ENCODE data around the gene BMP7.

Gene BMP7

DNA sequence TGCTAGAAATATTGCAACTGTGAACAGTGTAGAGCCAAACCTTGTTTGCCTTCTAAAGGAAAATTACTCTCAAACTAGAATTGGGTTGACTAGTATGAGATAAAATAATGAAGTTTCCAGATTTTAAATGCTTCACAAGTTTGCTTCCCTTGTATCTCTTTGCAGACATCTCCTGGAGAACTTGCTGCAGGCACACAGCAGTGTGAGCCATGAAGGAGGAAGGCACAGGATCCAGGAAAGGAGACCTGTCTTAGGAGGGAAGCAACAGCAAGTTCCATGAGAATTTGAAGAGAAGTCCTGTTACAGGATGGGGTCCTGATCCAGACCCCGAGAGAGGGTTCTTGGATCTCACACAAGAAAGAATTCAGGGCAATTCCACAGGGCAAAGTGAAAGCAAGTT lies 115.9 kb downstream of the BMP7 start:
- Histone ChIP-seq H3K36me3 (no peaks in the 10 kb centered on the region), H3K27ac (no peak overlapping the region), H3K4me3 (no peak overlapping the region), H3K4me1 (no peaks in the 10 kb centered on the region), H3K9me3 (no peaks in the 10 kb centered on the region), H3K27me3 (peaks cover 0 to 5% of the 10 kb centered on the region in 2 donors)
- no peak for DNase-seq
- TF ChIP-seq, protein P1, sequence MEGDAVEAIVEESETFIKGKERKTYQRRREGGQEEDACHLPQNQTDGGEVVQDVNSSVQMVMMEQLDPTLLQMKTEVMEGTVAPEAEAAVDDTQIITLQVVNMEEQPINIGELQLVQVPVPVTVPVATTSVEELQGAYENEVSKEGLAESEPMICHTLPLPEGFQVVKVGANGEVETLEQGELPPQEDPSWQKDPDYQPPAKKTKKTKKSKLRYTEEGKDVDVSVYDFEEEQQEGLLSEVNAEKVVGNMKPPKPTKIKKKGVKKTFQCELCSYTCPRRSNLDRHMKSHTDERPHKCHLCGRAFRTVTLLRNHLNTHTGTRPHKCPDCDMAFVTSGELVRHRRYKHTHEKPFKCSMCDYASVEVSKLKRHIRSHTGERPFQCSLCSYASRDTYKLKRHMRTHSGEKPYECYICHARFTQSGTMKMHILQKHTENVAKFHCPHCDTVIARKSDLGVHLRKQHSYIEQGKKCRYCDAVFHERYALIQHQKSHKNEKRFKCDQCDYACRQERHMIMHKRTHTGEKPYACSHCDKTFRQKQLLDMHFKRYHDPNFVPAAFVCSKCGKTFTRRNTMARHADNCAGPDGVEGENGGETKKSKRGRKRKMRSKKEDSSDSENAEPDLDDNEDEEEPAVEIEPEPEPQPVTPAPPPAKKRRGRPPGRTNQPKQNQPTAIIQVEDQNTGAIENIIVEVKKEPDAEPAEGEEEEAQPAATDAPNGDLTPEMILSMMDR (IDR thresholded peaks at IDR 0.05): no peak
- intact Hi-C loops (cut with DNase I; ENCODE audit: low total_unique reads): no loop called here

DNA sequence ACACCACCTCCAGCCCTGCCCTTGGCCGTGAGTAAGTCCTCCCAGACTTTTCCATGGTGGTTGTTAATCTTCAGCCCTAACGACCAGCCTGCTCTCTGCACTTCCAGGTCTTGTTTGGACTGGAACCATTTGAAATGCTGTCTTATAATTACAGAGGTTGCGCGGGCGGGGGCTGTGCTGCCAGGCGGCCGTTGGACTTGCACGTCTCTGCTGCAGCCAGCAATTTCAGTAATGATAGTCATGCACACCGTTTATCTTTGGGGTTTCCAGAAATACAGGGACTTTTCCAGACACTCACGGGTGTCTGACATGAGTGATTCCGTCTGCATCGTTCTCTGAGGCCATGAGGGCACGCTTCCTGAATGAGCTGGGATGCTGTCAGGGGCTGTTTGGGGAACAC lies 118.2 kb downstream of the BMP7 start:
- H3K36me3 ChIP-seq: no peaks in the 10 kb centered on the region
- no peak for DNase-seq
- H3K27ac ChIP-seq: no peak overlapping the region
- peaks cover 0 to 5% of the 10 kb centered on the region in 2 donors for H3K27me3 ChIP-seq
- no peaks in the 10 kb centered on the region for H3K9me3 ChIP-seq
- TF ChIP-seq, protein P1 (IDR thresholded peaks at IDR 0.05): no peak
- no peak overlapping the region for H3K4me3 ChIP-seq
- intact Hi-C loops (cut with DNase I; ENCODE audit: low total_unique reads): no loop called here
- H3K4me1 ChIP-seq: no peaks in the 10 kb centered on the region

DNA sequence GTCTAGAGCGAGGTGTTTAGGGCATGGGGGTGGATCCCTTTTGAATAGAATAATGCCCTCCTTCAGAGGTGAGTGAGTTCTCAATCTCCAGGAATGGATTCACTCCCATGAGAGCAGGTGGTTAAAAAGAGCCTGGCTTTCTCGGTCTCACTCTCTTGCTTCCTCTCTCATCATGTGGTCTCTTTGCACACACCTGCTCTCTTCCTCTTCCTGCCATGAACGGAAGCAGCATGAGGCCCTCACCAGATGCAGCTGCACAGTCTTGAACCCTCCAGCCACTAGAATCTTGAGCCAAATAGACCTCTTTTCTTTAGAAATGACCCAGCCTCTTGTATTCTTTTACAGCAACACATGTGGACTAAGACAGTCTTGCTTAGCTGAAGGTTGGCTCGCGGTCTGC lies 119.3 kb downstream of the BMP7 start:
- no peak for DNase-seq
- Histone ChIP-seq H3K27ac (no peak overlapping the region), H3K36me3 (no peaks in the 10 kb centered on the region), H3K4me3 (no peak overlapping the region), H3K9me3 (no peaks in the 10 kb centered on the region), H3K4me1 (no peaks in the 10 kb centered on the region), H3K27me3 (peaks cover 0 to 9% of the 10 kb centered on the region in 2 donors)
- intact Hi-C loops (cut with DNase I; ENCODE audit: low total_unique reads): no loop called here
- TF ChIP-seq, protein P1 (IDR thresholded peaks at IDR 0.05): no peak

DNA sequence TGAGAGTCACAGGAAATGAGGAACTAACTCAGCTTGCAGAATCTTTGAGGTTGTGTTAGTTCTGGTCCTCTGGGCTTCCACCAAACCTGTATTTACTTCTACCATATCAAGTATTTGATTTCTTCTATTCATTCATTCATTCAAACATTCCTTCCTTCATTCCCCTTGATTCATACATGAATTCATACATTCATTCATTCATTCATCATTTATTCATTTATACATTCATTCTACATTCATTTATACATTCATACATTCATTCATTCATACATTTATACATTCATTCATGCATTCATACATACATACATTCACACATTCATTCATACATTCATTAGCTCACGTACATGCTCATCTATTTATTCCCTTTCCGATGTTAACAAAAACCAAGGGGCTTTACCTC lies 120.3 kb downstream of the BMP7 start:
- H3K27me3 ChIP-seq: peaks cover 0 to 9% of the 10 kb centered on the region in 2 donors
- DNase-seq: no peak
- H3K4me3 ChIP-seq: no peak overlapping the region
- intact Hi-C loops (cut with DNase I; ENCODE audit: low total_unique reads): no loop called here
- H3K9me3 ChIP-seq: no peaks in the 10 kb centered on the region
- TF ChIP-seq, protein P1 (IDR thresholded peaks at IDR 0.05): no peak
- no peaks in the 10 kb centered on the region for H3K36me3 ChIP-seq
- H3K4me1 ChIP-seq: no peaks in the 10 kb centered on the region
- H3K27ac ChIP-seq: no peak overlapping the region

DNA sequence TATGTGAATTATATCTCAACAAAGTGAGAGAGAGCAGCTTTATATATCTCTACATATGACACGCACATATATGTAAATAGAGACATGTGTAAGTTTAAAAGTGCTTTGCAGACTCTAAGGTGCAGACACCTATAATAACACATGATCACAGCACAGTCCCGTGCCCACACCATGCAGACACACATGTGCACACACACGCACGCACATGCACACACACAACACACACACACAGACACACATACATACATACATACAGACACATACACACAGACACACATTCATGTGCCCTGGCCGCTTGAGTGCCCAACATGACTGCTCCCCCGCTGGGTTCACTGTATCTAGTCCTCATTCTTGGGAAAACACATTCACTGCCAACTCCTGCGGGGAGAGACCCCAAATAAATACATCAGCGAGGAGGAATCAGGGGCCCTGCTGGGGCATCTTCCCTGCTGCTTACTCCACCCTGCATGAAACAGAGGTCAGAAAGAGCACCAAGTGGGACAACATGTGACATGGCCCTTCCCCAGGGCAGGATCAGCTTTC lies 121.3 kb downstream of the BMP7 start:
- TF ChIP-seq, protein P1 (IDR thresholded peaks at IDR 0.05): no peak
- Histone ChIP-seq H3K27ac (no peak overlapping the region), H3K4me3 (no peak overlapping the region), H3K9me3 (no peaks in the 10 kb centered on the region), H3K4me1 (no peaks in the 10 kb centered on the region), H3K36me3 (no peaks in the 10 kb centered on the region), H3K27me3 (peaks cover 0 to 9% of the 10 kb centered on the region in 2 donors)
- no peak for DNase-seq
- intact Hi-C loops (cut with DNase I; ENCODE audit: low total_unique reads): no loop called here

DNA sequence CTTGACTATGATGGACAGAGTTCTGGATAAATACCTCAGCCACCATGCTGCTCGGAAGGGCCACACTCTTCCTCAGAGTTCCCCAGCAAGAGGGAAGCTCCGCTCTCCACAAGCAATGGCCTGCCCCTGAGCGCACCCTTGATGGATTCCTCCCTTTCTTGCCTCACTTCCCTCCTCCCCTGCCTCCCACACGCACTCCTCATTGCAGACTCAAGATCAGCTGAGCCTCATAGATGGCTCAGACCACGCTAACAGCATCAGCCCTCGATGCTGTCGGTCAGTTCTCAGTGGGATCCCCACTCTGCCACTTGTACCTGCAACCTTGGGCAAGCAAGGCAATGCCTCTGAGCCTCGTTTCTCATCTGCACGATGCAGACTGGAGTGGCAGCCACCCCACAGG lies 123.3 kb downstream of the BMP7 start:
- TF ChIP-seq, protein P1 (IDR thresholded peaks at IDR 0.05): no peak
- H3K9me3 ChIP-seq: no peaks in the 10 kb centered on the region

More for the DNA sequence above, 123.3 kb downstream of the BMP7 start:
- Histone ChIP-seq H3K4me1 (no peaks in the 10 kb centered on the region), H3K27me3 (peaks cover 0 to 8% of the 10 kb centered on the region in 2 donors), H3K4me3 (no peak overlapping the region), H3K36me3 (no peaks in the 10 kb centered on the region), H3K27ac (no peak overlapping the region)
- DNase-seq: no peak
- intact Hi-C loops (cut with DNase I; ENCODE audit: low total_unique reads): no loop called here

All from tibial artery (tissue), 4 donors.